ENCODE data around the gene METTL13.
A peak's percentile ranks its signal among the peaks of the same experiment; 100 is the strongest.

The METTL13 gene

DNA sequence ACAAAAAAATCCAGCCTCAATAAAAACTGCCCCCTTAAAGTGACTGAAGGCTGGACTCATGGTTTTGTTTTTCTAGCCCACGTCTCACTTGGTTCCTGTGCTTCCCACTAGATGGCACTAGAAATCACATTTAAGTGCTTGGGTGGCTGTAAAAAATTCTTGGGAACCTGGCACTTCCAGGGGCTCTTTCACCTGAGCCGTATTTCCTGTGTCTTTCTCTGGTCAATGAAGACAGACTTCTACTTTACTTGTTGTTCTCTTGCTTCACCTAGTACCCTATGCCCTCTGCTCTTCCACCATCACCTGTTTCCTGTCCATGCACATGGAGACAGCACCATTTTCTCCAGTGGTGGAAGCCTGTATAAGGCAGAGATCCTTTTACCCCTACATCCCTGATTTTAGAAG, 20.0 kb downstream of the METTL13 start:
- H3K27ac Mint-ChIP-seq, result no peak overlapping the region

GRCh38 chr1:171802207-171802606, 20.7 kb downstream of the METTL13 start:
- H3K9me3 Mint-ChIP-seq, result no peaks in the 10 kb centered on the region
- CTCF ChIA-PET, result interaction anchor here (0.6 to 7.1 kb wide), 19 partner anchors 10 to 629 kb away, joined by 3 to 183 read pairs (median 5); partner anchors contain the start of genes DNM3 and VAMP4
- H3K27ac Mint-ChIP-seq, result no peak overlapping the region
- H3K4me1 Mint-ChIP-seq, result peaks cover 8% of the 10 kb centered on the region
- peaks cover 6% of the 10 kb centered on the region for H3K36me3 Mint-ChIP-seq
- peaks cover 4% of the 10 kb centered on the region for H3K27me3 Mint-ChIP-seq
- no peak for DNase-seq
- no peak overlapping the region for H3K4me3 Mint-ChIP-seq

More for the DNA sequence above, 20.0 kb downstream of the METTL13 start:
- Mint-ChIP-seq H3K27me3 (peaks cover 1% of the 10 kb centered on the region), H3K4me3 (no peak overlapping the region), H3K36me3 (peaks cover 11% of the 10 kb centered on the region), H3K4me1 (peaks cover 6% of the 10 kb centered on the region), H3K9me3 (no peaks in the 10 kb centered on the region)
- CTCF ChIA-PET, result interaction anchor here (0.6 to 7.1 kb wide), 29 partner anchors 10 to 630 kb away, joined by 3 to 183 read pairs (median 4); partner anchors contain the start of genes DNM3, METTL13, PRRC2C and VAMP4
- DNase-seq, result no peak

DNA sequence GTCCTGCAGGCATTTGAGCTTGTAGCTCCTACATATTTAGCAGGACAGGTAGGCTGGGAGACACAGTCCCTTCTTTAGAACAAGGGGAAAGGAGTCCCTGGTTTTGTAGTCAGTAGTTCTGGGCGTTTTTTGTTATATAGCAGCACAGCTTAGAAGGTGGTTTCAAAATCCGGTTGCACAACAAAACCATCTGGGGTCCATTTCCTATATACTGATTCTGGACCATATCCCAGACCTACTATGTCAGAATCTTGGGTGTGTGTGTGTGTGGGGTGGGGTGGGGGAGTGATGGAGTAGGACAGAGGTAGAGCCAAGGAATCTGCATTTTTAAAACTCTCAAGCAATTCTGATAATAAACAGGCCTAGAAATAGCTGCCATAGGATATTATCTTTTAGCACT, 21.6 kb downstream of the METTL13 start:
- CTCF ChIA-PET, result interaction anchor here (1.3 to 7.1 kb wide), 11 partner anchors 9 to 626 kb away, joined by 3 to 183 read pairs (median 13); partner anchors contain the start of genes DNM3 and VAMP4
- Mint-ChIP-seq H3K27ac (no peak overlapping the region), H3K9me3 (no peaks in the 10 kb centered on the region), H3K4me1 (peaks cover 8% of the 10 kb centered on the region), H3K36me3 (peaks cover 6% of the 10 kb centered on the region), H3K4me3 (no peak overlapping the region), H3K27me3 (peaks cover 4% of the 10 kb centered on the region)
- no peak for DNase-seq

DNA sequence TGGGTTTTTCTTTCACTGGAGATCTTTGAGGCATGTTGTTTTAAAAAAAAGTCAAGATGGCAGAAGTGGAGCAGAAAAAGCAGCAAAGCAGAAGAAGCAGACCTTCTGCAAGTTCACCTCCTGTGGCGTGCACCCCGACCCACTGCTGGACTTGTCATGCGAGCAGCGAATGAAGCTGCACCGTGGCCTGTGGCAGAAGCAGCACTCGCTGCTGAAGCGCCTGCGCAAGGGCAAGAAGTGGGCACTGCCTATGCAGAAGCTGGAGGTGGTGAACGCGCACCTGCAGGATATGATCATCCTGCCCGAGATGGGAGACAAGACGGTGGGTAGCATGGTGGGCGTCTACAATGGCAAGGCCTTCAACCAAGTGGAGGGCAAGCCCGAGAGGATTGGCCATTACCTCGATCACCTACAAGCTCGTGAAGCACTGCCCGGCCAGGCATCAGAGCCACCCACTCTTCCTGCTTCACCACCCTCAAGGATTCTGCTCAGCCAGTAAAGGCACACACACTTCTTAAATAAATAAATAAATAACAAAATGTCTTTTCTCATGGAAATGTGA, 22.1 kb downstream of the METTL13 start:
- peaks cover 8% of the 10 kb centered on the region for H3K4me1 Mint-ChIP-seq
- CTCF ChIA-PET, result interaction anchor here (1.4 to 7.1 kb wide), 3 partner anchors 14 to 184 kb away, joined by 3 to 183 read pairs (median 19); no protein-coding TSS in a partner anchor
- no peak overlapping the region for H3K4me3 Mint-ChIP-seq
- H3K27ac Mint-ChIP-seq, result no peak overlapping the region
- H3K27me3 Mint-ChIP-seq, result peaks cover 4% of the 10 kb centered on the region
- DNase-seq, result no peak
- H3K9me3 Mint-ChIP-seq, result no peaks in the 10 kb centered on the region
- peaks cover 3% of the 10 kb centered on the region for H3K36me3 Mint-ChIP-seq

- Mint-ChIP-seq H3K27me3 (peaks cover 4% of the 10 kb centered on the region), H3K36me3 (peaks cover 2% of the 10 kb centered on the region), H3K9me3 (no peaks in the 10 kb centered on the region), H3K4me1 (peaks cover 8% of the 10 kb centered on the region), H3K4me3 (no peak overlapping the region), H3K27ac (no peak overlapping the region)
- CTCF ChIA-PET, result interaction anchor here (0.9 to 1.8 kb wide), 3 partner anchors 42 to 180 kb away, joined by 3 to 5 read pairs (median 4); no protein-coding TSS in a partner anchor
- no peak for DNase-seq
Measured at GRCh38 chr1:171805395-171806115, 24.1 kb downstream of the METTL13 start.

- H3K4me3 Mint-ChIP-seq, result no peak overlapping the region
- CTCF ChIA-PET, result no interaction called here
- H3K27ac Mint-ChIP-seq, result no peak overlapping the region
- DNase-seq, result no peak
- peaks cover 8% of the 10 kb centered on the region for H3K4me1 Mint-ChIP-seq
- no peaks in the 10 kb centered on the region for H3K36me3 Mint-ChIP-seq
- H3K27me3 Mint-ChIP-seq, result peaks cover 4% of the 10 kb centered on the region
- H3K9me3 Mint-ChIP-seq, result no peaks in the 10 kb centered on the region
Measured at GRCh38 chr1:171807556-171807955, 26.1 kb downstream of the METTL13 start.

GRCh38 chr1:171809834-171810233, 28.4 kb downstream of the METTL13 start:
- H3K4me3 Mint-ChIP-seq, result no peak overlapping the region
- H3K9me3 Mint-ChIP-seq, result no peaks in the 10 kb centered on the region
- DNase-seq, result no peak
- H3K27ac Mint-ChIP-seq, result no peak overlapping the region
- H3K4me1 Mint-ChIP-seq, result peaks cover 8% of the 10 kb centered on the region
- no peaks in the 10 kb centered on the region for H3K36me3 Mint-ChIP-seq
- CTCF ChIA-PET, result interaction anchor here (1.2 to 4.0 kb wide), 2 partner anchors 8 to 176 kb away, joined by 3 to 23 read pairs; no protein-coding TSS in a partner anchor
- peaks cover 4% of the 10 kb centered on the region for H3K27me3 Mint-ChIP-seq

DNA sequence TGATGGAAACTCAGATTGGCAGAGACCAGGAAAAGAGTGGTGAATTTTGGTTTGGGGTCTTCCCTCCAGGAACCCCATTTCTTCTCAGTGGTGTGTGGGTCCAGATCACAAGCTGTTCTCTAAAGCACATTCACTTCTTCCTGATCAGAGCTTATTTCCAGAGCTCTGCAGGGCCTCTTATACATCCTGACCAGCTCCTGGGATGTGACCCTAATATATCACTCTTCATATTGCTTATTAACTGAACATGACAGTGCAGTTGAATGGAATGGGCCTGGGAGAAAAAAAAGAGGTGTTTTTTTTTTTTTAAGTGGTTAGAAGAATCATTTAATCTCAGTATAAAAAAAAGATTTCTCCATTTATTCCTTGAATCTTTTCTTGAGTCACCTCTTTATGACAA, 30.2 kb downstream of the METTL13 start:
- Mint-ChIP-seq H3K9me3 (no peaks in the 10 kb centered on the region), H3K4me3 (no peak overlapping the region), H3K27ac (no peak overlapping the region), H3K27me3 (peaks cover 1% of the 10 kb centered on the region), H3K4me1 (peaks cover under 1% of the 10 kb centered on the region), H3K36me3 (no peaks in the 10 kb centered on the region)
- CTCF ChIA-PET, result interaction anchor here (4.0 kb wide), 1 partner anchor 10 kb away, joined by 23 read pairs; no protein-coding TSS in a partner anchor
- DNase-seq, result no peak

DNA sequence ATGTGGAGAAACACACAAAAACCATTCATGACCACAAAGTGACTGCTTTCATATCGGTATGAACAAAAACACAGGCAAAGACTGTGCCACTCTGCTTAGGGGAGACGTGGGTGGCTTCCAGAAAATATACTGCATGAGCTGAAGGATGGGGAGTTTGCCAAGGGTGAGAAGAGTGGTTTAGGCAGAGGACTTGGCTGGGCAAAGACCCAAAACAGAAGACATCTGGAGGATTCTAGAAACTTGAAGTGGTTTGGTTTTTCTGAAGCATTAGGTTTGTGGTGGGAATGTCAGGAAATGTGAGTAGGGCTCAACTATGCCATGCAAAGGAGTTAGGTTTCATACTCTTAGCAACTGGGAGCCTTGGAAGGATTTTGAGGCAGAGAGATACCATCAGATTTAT, 33.2 kb downstream of the METTL13 start:
- Mint-ChIP-seq H3K27ac (no peak overlapping the region), H3K9me3 (no peaks in the 10 kb centered on the region), H3K27me3 (no peaks in the 10 kb centered on the region), H3K4me3 (no peak overlapping the region), H3K4me1 (peaks cover 11% of the 10 kb centered on the region), H3K36me3 (no peaks in the 10 kb centered on the region)
- DNase-seq, result no peak
- CTCF ChIA-PET, result no interaction called here

- no peaks in the 10 kb centered on the region for H3K36me3 Mint-ChIP-seq
- H3K4me3 Mint-ChIP-seq, result no peak overlapping the region
- H3K9me3 Mint-ChIP-seq, result no peaks in the 10 kb centered on the region
- peaks cover 11% of the 10 kb centered on the region for H3K4me1 Mint-ChIP-seq
- no peak for DNase-seq
- CTCF ChIA-PET, result interaction anchor here (0.6 to 3.5 kb wide), 3 partner anchors 15 to 169 kb away, joined by 3 to 19 read pairs (median 3); no protein-coding TSS in a partner anchor
- H3K27me3 Mint-ChIP-seq, result no peaks in the 10 kb centered on the region
- H3K27ac Mint-ChIP-seq, result no peak overlapping the region
Measured at GRCh38 chr1:171816300-171816901, 34.9 kb downstream of the METTL13 start.

GRCh38 chr1:171817511-171818265, 36.2 kb downstream of the METTL13 start:
- Mint-ChIP-seq H3K4me1 (peaks cover 11% of the 10 kb centered on the region), H3K27me3 (no peaks in the 10 kb centered on the region), H3K27ac (no peak overlapping the region), H3K36me3 (no peaks in the 10 kb centered on the region), H3K9me3 (no peaks in the 10 kb centered on the region), H3K4me3 (no peak overlapping the region)
- DNase-seq, result peak; percentile 27
- CTCF ChIA-PET, result interaction anchor here (0.9 to 3.5 kb wide), 4 partner anchors 16 to 173 kb away, joined by 3 to 19 read pairs (median 3); no protein-coding TSS in a partner anchor

DNA sequence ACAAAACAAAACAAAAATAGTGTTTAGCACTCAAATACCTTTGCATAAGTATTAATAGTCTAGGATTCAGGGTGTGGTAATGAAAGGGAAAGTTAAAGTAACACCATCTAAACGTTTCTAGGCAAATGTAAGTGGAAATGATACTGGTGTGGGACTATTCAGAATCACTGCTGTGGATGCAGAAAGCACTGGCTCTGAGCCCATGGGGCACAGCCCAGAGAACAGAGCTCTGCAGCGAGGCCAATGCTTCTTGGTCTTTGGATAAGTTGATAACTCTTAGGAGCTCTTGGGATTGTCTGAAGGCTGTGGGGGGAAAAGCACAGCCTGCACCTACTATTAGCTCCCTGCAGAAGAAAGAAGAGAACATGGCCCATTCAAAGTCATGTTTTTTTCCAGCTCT, 38.5 kb downstream of the METTL13 start:
- CTCF ChIA-PET, result interaction anchor here (1.4 kb wide), 1 partner anchor 18 kb away, joined by 5 read pairs; no protein-coding TSS in a partner anchor
- H3K27ac Mint-ChIP-seq, result no peak overlapping the region
- H3K9me3 Mint-ChIP-seq, result no peaks in the 10 kb centered on the region
- no peak for DNase-seq
- no peak overlapping the region for H3K4me3 Mint-ChIP-seq
- H3K27me3 Mint-ChIP-seq, result no peaks in the 10 kb centered on the region
- no peaks in the 10 kb centered on the region for H3K36me3 Mint-ChIP-seq
- H3K4me1 Mint-ChIP-seq, result peaks cover 11% of the 10 kb centered on the region

DNA sequence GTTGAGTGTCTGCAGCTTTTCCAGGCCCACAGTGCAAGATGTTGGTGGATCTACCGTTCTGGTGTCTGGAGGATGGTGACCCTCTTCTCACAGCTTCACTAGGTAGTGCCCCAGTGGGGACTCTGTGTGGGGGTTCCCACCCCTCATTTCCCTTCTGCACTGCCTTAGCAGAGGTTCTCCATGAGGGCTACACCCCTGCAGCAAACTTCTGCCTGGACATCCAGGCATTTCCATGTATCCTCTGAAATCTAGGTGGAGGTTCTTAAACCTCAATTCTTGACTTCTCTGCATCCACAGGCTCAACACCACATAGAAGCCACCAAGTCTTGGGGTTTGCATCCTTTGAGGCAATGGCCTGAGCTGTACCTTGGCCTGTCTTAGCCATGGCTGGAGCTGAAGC, 45.5 kb downstream of the METTL13 start:
- Mint-ChIP-seq H3K27ac (no peak overlapping the region), H3K4me3 (no peak overlapping the region), H3K9me3 (peaks cover 27% of the 10 kb centered on the region), H3K27me3 (no peaks in the 10 kb centered on the region), H3K4me1 (no peaks in the 10 kb centered on the region), H3K36me3 (peaks cover 5% of the 10 kb centered on the region)
- CTCF ChIA-PET, result no interaction called here
- DNase-seq, result no peak

- Mint-ChIP-seq H3K27ac (no peak overlapping the region), H3K9me3 (peaks cover 27% of the 10 kb centered on the region), H3K4me1 (no peaks in the 10 kb centered on the region), H3K27me3 (no peaks in the 10 kb centered on the region), H3K36me3 (peaks cover 5% of the 10 kb centered on the region), H3K4me3 (no peak overlapping the region)
- CTCF ChIA-PET, result no interaction called here
- DNase-seq, result no peak
Measured at GRCh38 chr1:171828794-171829193, 47.3 kb downstream of the METTL13 start.
